ENCODE data around the gene TTC3.

TTC3 gene

DNA sequence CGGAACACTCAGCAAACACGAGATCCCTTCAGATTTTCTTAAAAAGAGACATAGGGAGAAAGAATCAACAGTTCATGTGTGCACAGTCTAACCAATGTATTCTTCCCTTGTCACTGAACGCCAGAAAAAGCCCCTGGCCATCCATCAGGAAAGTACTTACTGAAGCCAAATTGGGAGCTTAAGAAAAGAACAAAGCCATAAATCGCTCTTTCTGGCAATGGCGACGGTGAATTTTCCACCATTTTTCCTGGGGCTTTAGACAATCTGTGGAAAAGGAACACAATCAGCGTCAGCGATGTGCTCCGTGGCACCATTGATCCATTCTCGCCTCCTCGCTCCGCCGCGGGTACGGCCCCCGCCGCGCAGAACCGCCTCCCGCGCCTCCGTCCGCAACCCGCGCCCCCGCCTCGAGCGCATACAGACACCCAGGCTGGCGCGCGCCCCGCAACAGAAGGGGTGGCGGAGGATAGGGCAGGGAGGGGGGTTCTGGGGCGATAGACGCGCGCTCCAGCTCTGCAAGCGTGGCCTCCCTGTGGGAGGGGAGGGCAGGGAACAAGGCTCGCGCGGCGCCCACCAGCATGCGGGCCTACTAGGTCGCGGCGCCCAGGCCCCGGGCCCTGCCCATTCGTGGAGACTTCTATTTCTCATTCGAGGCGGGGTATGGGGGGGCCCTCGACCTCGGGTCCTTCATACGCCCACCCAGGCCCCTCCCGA lies 623 bp upstream of the TTC3 start (continued):
- TF ChIP-seq ZNF660 (tag by site-specific recombination; IDR thresholded peaks at IDR 0.05) = no peak; the same call in 1 of the 2 replicates
- peak; percentile 85 for TF ChIP-seq ZBTB8A (tag by site-specific recombination; IDR thresholded peaks at IDR 0.05)
- TF ChIP-seq ZNF677 (tag by site-specific recombination; IDR thresholded peaks at IDR 0.05) = no peak
- peak; percentile 50; the same call in 1 of the 2 replicates for TF ChIP-seq ZBTB48 (tag by site-specific recombination; IDR thresholded peaks at IDR 0.05)
- TF ChIP-seq, protein P1, sequence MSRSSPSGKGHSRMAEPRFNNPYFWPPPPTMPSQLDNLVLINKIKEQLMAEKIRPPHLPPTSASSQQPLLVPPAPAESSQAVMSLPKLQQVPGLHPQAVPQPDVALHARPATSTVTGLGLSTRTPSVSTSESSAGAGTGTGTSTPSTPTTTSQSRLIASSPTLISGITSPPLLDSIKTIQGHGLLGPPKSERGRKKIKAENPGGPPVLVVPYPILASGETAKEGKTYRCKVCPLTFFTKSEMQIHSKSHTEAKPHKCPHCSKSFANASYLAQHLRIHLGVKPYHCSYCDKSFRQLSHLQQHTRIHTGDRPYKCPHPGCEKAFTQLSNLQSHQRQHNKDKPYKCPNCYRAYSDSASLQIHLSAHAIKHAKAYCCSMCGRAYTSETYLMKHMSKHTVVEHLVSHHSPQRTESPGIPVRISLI (tag by site-specific recombination; IDR thresholded peaks at IDR 0.05) = no peak
- peak; percentile 90 for TF ChIP-seq ZNF324 (tag by site-specific recombination; IDR thresholded peaks at IDR 0.05)
- peak; percentile 83 for TF ChIP-seq SP7 (tag by site-specific recombination; IDR thresholded peaks at IDR 0.05)
- TF ChIP-seq, protein P2, sequence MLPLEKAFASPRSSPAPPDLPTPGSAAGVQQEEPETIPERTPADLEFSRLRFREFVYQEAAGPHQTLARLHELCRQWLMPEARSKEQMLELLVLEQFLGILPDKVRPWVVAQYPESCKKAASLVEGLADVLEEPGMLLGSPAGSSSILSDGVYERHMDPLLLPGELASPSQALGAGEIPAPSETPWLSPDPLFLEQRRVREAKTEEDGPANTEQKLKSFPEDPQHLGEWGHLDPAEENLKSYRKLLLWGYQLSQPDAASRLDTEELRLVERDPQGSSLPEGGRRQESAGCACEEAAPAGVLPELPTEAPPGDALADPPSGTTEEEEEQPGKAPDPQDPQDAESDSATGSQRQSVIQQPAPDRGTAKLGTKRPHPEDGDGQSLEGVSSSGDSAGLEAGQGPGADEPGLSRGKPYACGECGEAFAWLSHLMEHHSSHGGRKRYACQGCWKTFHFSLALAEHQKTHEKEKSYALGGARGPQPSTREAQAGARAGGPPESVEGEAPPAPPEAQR (tag by site-specific recombination; IDR thresholded peaks at IDR 0.05) = no peak
- TF ChIP-seq ZNF223 (tag by site-specific recombination; IDR thresholded peaks at IDR 0.05) = no peak
- TF ChIP-seq, protein P3, sequence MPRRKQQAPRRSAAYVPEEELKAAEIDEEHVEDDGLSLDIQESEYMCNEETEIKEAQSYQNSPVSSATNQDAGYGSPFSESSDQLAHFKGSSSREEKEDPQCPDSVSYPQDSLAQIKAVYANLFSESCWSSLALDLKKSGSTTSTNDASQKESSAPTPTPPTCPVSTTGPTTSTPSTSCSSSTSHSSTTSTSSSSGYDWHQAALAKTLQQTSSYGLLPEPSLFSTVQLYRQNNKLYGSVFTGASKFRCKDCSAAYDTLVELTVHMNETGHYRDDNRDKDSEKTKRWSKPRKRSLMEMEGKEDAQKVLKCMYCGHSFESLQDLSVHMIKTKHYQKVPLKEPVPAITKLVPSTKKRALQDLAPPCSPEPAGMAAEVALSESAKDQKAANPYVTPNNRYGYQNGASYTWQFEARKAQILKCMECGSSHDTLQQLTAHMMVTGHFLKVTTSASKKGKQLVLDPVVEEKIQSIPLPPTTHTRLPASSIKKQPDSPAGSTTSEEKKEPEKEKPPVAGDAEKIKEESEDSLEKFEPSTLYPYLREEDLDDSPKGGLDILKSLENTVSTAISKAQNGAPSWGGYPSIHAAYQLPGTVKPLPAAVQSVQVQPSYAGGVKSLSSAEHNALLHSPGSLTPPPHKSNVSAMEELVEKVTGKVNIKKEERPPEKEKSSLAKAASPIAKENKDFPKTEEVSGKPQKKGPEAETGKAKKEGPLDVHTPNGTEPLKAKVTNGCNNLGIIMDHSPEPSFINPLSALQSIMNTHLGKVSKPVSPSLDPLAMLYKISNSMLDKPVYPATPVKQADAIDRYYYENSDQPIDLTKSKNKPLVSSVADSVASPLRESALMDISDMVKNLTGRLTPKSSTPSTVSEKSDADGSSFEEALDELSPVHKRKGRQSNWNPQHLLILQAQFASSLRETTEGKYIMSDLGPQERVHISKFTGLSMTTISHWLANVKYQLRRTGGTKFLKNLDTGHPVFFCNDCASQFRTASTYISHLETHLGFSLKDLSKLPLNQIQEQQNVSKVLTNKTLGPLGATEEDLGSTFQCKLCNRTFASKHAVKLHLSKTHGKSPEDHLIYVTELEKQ (tag by site-specific recombination; IDR thresholded peaks at IDR 0.05; ENCODE audit: borderline replicate concordance) = no peak
- no peak for TF ChIP-seq ZNF433 (tag by site-specific recombination; IDR thresholded peaks at IDR 0.05; ENCODE audit: low read depth)
- TF ChIP-seq ZBTB1 (tag by site-specific recombination; IDR thresholded peaks at IDR 0.05) = peak; percentile 51; the same call in 1 of the 2 replicates
- no peak for TF ChIP-seq GLI4 (tag by site-specific recombination; IDR thresholded peaks at IDR 0.05)
- 0 out of 2 replicates have a peak, but pooled peaks have one; percentile 47 for TF ChIP-seq OSR2 (tag by site-specific recombination; IDR thresholded peaks at IDR 0.05)
- TF ChIP-seq ZNF341 (tag by site-specific recombination; IDR thresholded peaks at IDR 0.05; ENCODE audit: low read depth) = peak; percentile 46; the same call in 1 of the 2 replicates
- TF ChIP-seq ZNF501 (tag by site-specific recombination; IDR thresholded peaks at IDR 0.05) = no peak
- no peak for TF ChIP-seq ZNF701 (tag by site-specific recombination; IDR thresholded peaks at IDR 0.05)
- TF ChIP-seq ZNF658 (tag by site-specific recombination; IDR thresholded peaks at IDR 0.05) = no peak
- no peak for TF ChIP-seq ZNF664 (tag by site-specific recombination; IDR thresholded peaks at IDR 0.05)
- TF ChIP-seq ZBTB17 (tag by site-specific recombination; IDR thresholded peaks at IDR 0.05) = peak; percentile 96
- TF ChIP-seq ZNF37A (tag by site-specific recombination; IDR thresholded peaks at IDR 0.05) = no peak
- TF ChIP-seq ZNF510 (tag by site-specific recombination; IDR thresholded peaks at IDR 0.05; ENCODE audit: insufficient replicate concordance) = no peak
- peak; percentile 84 for TF ChIP-seq ZNF785 (tag by site-specific recombination; IDR thresholded peaks at IDR 0.05)
- TF ChIP-seq, protein P4, sequence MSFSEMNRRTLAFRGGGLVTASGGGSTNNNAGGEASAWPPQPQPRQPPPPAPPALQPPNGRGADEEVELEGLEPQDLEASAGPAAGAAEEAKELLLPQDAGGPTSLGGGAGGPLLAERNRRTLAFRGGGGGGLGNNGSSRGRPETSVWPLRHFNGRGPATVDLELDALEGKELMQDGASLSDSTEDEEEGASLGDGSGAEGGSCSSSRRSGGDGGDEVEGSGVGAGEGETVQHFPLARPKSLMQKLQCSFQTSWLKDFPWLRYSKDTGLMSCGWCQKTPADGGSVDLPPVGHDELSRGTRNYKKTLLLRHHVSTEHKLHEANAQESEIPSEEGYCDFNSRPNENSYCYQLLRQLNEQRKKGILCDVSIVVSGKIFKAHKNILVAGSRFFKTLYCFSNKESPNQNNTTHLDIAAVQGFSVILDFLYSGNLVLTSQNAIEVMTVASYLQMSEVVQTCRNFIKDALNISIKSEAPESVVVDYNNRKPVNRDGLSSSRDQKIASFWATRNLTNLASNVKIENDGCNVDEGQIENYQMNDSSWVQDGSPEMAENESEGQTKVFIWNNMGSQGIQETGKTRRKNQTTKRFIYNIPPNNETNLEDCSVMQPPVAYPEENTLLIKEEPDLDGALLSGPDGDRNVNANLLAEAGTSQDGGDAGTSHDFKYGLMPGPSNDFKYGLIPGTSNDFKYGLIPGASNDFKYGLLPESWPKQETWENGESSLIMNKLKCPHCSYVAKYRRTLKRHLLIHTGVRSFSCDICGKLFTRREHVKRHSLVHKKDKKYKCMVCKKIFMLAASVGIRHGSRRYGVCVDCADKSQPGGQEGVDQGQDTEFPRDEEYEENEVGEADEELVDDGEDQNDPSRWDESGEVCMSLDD (tag by site-specific recombination; IDR thresholded peaks at IDR 0.05) = peak; percentile 94
- no peak for TF ChIP-seq BCL11B (tag by site-specific recombination; IDR thresholded peaks at IDR 0.05; ENCODE audit: low read depth)
- TF ChIP-seq, protein P5, sequence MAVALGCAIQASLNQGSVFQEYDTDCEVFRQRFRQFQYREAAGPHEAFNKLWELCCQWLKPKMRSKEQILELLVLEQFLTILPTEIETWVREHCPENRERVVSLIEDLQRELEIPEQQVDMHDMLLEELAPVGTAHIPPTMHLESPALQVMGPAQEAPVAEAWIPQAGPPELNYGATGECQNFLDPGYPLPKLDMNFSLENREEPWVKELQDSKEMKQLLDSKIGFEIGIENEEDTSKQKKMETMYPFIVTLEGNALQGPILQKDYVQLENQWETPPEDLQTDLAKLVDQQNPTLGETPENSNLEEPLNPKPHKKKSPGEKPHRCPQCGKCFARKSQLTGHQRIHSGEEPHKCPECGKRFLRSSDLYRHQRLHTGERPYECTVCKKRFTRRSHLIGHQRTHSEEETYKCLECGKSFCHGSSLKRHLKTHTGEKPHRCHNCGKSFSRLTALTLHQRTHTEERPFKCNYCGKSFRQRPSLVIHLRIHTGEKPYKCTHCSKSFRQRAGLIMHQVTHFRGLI (tag by site-specific recombination; IDR thresholded peaks at IDR 0.05) = peak; percentile 37; the same call in 1 of the 2 replicates
- no peak for TF ChIP-seq ZNF791 (tag by site-specific recombination; IDR thresholded peaks at IDR 0.05)
- no peak for TF ChIP-seq ZFP41 (tag by site-specific recombination; IDR thresholded peaks at IDR 0.05; ENCODE audit: borderline replicate concordance)
- TF ChIP-seq, protein P6, sequence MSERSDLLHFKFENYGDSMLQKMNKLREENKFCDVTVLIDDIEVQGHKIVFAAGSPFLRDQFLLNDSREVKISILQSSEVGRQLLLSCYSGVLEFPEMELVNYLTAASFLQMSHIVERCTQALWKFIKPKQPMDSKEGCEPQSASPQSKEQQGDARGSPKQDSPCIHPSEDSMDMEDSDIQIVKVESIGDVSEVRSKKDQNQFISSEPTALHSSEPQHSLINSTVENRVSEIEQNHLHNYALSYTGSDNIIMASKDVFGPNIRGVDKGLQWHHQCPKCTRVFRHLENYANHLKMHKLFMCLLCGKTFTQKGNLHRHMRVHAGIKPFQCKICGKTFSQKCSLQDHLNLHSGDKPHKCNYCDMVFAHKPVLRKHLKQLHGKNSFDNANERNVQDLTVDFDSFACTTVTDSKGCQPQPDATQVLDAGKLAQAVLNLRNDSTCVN (tag by site-specific recombination; optimal IDR thresholded peaks at IDR 0.05) = peak; percentile 100
